GM12892 (cell line): ENCODE data around the gene ZNF141.
"Not testable (repeated sequence)": the region's sequence is repeated elsewhere in the genome, so short reads cannot be mapped to it uniquely, and the experiment has no call there.

Experiments used
- POLR2A ChIP-seq: IDR thresholded peaks from 2 replicates; pipeline ENCODE4 v1.6.1; 2011; ENCODE audit warnings: low read depth, low read length, control low read depth
- TAF1 ChIP-seq: IDR thresholded peaks from 2 replicates; pipeline ENCODE4 v1.6.1; 2011; ENCODE audit warnings: low read depth, mild to moderate bottlenecking, control low read depth, low read length, borderline replicate concordance

- TF ChIP-seq POLR2A, TAF1: not testable (repeated sequence)
These were observed 33.1 kb upstream of the ZNF141 start for GRCh38 chr4:304516-304915.
